HG03342 (cell line): ENCODE data around the gene GPC6.
"Not testable (repeated sequence)": the region's sequence is repeated elsewhere in the genome, so short reads cannot be mapped to it uniquely, and the experiment has no call there.

Experiments
- ATAC-seq: cut with Tn5 transposase; IDR thresholded peaks from one replicate; pipeline ENCODE4 v1.9.1; 2021; ENCODE audit warnings: mild to moderate bottlenecking, moderate library complexity; ENCODE audit not compliant: unreplicated experiment

GPC6 gene

GRCh38 chr13:93226623-93227279 is at the start of gene GPC6:
Gene GPC6, plus strand, starts transcription at chr13:93226807.
- ATAC-seq = no peak

- ATAC-seq = no peak
These were observed 46.1 kb upstream of the GPC6 start for GRCh38 chr13:93180356-93180969.

- no peak for ATAC-seq
These were observed 44.2 kb upstream of the GPC6 start for GRCh38 chr13:93182406-93182805.

- no peak for ATAC-seq
These were observed 43.3 kb upstream of the GPC6 start for GRCh38 chr13:93183302-93183701.

- ATAC-seq = no peak
These were observed 36.6 kb upstream of the GPC6 start for GRCh38 chr13:93190006-93190405.

- ATAC-seq = no peak
These were observed 32.9 kb upstream of the GPC6 start for GRCh38 chr13:93193682-93194081.

GRCh38 chr13:93199856-93200255 is 26.8 kb upstream of the GPC6 start:
- ATAC-seq = no peak

GRCh38 chr13:93200626-93201025 is 26.0 kb upstream of the GPC6 start:
- ATAC-seq = no peak

- ATAC-seq = no peak
These were observed 24.5 kb upstream of the GPC6 start for GRCh38 chr13:93201992-93202558.

- not testable (repeated sequence) for ATAC-seq
These were observed 19.7 kb upstream of the GPC6 start for GRCh38 chr13:93206778-93207392.

GRCh38 chr13:93216122-93216521 is 10.5 kb upstream of the GPC6 start:
- ATAC-seq = no peak

GRCh38 chr13:93217721-93218261 is 8.8 kb upstream of the GPC6 start:
- ATAC-seq = no peak

- no peak for ATAC-seq
These were observed 8.0 kb upstream of the GPC6 start for GRCh38 chr13:93218583-93218982.

- no peak for ATAC-seq
These were observed 6.5 kb upstream of the GPC6 start for GRCh38 chr13:93220073-93220472.

GRCh38 chr13:93222976-93223375 is 3.6 kb upstream of the GPC6 start:
- no peak for ATAC-seq

- ATAC-seq = no peak
These were observed 2.1 kb upstream of the GPC6 start for GRCh38 chr13:93224535-93224934.

- ATAC-seq = no peak
These were observed 997 bp upstream of the GPC6 start for GRCh38 chr13:93225610-93226009.

GRCh38 chr13:93226065-93226622 is 463 bp upstream of the GPC6 start:
- no peak for ATAC-seq

GRCh38 chr13:93227280-93227877 is 772 bp downstream of the GPC6 start:
- ATAC-seq = no peak

GRCh38 chr13:93227878-93228642 is 1.5 kb downstream of the GPC6 start:
- no peak for ATAC-seq

GRCh38 chr13:93228643-93228937 is 2.0 kb downstream of the GPC6 start:
- no peak for ATAC-seq
